ENCODE measurements around the gene TRRAP.

The TRRAP gene

DNA sequence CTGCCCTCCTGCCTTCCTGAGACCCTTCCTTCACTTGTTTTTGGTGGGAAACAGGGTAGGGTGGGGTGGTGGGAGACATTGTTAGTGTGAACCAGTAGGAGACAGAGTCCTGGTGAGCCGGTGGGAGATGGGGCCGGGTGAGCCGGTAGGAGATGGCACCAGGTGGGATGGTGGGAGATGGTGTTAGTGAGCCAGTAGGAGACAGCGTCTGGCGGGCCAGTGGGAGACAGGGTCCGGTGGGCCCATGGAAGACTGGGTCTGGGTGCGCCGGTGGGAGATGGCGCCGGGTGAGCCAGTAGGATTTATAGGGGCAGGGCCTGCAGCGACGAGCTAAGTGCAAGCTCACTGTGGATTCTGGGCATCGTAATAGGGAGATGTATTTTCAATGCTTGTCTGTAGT is 116.8 kb downstream of the TRRAP start:
- ChIA-PET CTCF (no interaction called here), POLR2A (no interaction called here)
- no peak overlapping the region for H3K4me3 ChIP-seq (ENCODE audit: control insufficient read depth in 1 of 7, extremely low read depth in 1 of 7, insufficient read depth in 4 of 7, low read depth in 2 of 7, low read length in 6 of 7)
- H3K27ac ChIP-seq (ENCODE audit: insufficient read depth in 1 of 2, low read depth in 1 of 2, low read length in 2 of 2, poor library complexity in 1 of 2, severe bottlenecking in 2 of 2), result no peak overlapping the region
- H3K27me3 ChIP-seq (replicated peaks in 2 of 5; ENCODE audit: control insufficient read depth in 4 of 5, insufficient read depth in 5 of 5, low read length in 4 of 5), result no peaks in the 10 kb centered on the region
- WGBS (ENCODE audit: insufficient coverage), result 99% methylated on average over 12 of the region's 13 CpGs
- peaks cover 26 to 95% (median 73%) of the 10 kb centered on the region in 4 experiments for H3K36me3 ChIP-seq (ENCODE audit: control insufficient read depth in 4 of 4, insufficient read depth in 4 of 4, low read length in 3 of 4)
- no peak for DNase-seq
- no peaks in the 10 kb centered on the region for H3K4me1 ChIP-seq (ENCODE audit: control extremely low read depth in 1 of 4, control insufficient read depth in 4 of 4, insufficient read depth in 4 of 4, low read length in 3 of 4)
- no peaks in the 10 kb centered on the region for H3K9me3 ChIP-seq (ENCODE audit: control extremely low read depth in 1 of 5, control insufficient read depth in 4 of 5, insufficient read depth in 2 of 5, low read depth in 1 of 5, low read length in 4 of 5)

DNA sequence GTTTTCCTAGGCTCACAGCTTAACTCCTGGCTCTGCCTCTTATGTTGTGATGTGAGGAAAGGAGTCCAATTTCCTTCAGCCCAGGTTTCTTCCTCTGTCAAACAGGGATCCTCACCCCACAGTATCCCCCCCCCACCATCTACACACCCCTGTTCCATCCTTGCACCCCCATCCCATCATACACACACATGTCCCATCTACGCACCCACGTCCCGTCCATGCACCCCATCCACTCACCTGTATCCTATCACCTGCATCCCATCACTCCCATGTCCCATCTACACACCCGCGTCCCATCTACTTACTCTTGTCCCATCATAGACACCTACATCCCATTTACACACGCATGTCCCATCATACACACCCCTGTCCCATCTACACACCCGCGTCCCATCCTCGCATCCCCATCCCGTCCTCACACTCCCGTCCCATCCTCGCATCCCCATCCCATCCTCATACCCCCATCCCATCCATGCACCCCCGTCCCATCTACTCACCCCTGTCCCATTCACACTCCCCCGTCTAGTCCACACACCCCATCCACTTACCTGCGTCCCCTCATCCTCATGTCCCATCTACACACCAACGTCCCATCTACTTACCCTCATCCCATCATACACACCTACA is 117.3 kb downstream of the TRRAP start:
- ChIA-PET CTCF (no interaction called here), POLR2A (no interaction called here)
- WGBS (ENCODE audit: insufficient coverage), result 95% methylated on average over 13 of the region's 16 CpGs
- Histone ChIP-seq H3K9me3 (ENCODE audit: control extremely low read depth in 1 of 5, control insufficient read depth in 4 of 5, insufficient read depth in 2 of 5, low read depth in 1 of 5, low read length in 4 of 5) (no peaks in the 10 kb centered on the region), H3K27ac (ENCODE audit: insufficient read depth in 1 of 2, low read depth in 1 of 2, low read length in 2 of 2, poor library complexity in 1 of 2, severe bottlenecking in 2 of 2) (no peak overlapping the region), H3K4me3 (ENCODE audit: control insufficient read depth in 1 of 7, extremely low read depth in 1 of 7, insufficient read depth in 4 of 7, low read depth in 2 of 7, low read length in 6 of 7) (no peak overlapping the region), H3K4me1 (ENCODE audit: control extremely low read depth in 1 of 4, control insufficient read depth in 4 of 4, insufficient read depth in 4 of 4, low read length in 3 of 4) (no peaks in the 10 kb centered on the region), H3K36me3 (ENCODE audit: control insufficient read depth in 4 of 4, insufficient read depth in 4 of 4, low read length in 3 of 4) (peaks cover 28 to 95% (median 75%) of the 10 kb centered on the region in 4 experiments), H3K27me3 (replicated peaks in 2 of 5; ENCODE audit: control insufficient read depth in 4 of 5, insufficient read depth in 5 of 5, low read length in 4 of 5) (no peaks in the 10 kb centered on the region)
- no peak for DNase-seq

DNA sequence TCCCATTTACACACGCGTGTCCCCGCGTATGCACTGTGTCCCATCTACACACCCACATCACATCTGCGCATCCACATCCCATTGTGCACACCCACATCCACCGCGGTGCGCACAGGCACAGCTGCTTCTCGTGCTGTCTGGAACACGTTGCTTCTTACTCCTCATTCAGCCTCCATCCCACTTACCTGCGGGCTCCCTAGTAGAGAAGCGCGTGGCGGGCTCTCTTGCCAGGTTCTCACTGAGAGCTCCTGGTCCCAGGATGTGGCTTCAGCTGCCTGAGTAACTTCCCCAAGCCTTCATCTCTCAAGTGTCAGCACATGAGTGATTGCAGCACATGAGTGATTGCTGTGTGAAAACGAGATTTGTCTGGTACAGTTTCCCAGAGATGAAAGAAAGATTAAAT is 117.8 kb downstream of the TRRAP start:
- Histone ChIP-seq H3K27me3 (replicated peaks in 2 of 5; ENCODE audit: control insufficient read depth in 4 of 5, insufficient read depth in 5 of 5, low read length in 4 of 5) (no peaks in the 10 kb centered on the region), H3K36me3 (ENCODE audit: control insufficient read depth in 4 of 4, insufficient read depth in 4 of 4, low read length in 3 of 4) (peaks cover 28 to 95% (median 75%) of the 10 kb centered on the region in 4 experiments), H3K4me1 (ENCODE audit: control extremely low read depth in 1 of 4, control insufficient read depth in 4 of 4, insufficient read depth in 4 of 4, low read length in 3 of 4) (no peaks in the 10 kb centered on the region), H3K4me3 (ENCODE audit: control insufficient read depth in 1 of 7, extremely low read depth in 1 of 7, insufficient read depth in 4 of 7, low read depth in 2 of 7, low read length in 6 of 7) (no peak overlapping the region), H3K27ac (ENCODE audit: insufficient read depth in 1 of 2, low read depth in 1 of 2, low read length in 2 of 2, poor library complexity in 1 of 2, severe bottlenecking in 2 of 2) (no peak overlapping the region), H3K9me3 (ENCODE audit: control extremely low read depth in 1 of 5, control insufficient read depth in 4 of 5, insufficient read depth in 2 of 5, low read depth in 1 of 5, low read length in 4 of 5) (no peaks in the 10 kb centered on the region)
- WGBS (ENCODE audit: insufficient coverage), result 98% methylated on average over 12 of the region's 15 CpGs
- no peak for DNase-seq
- ChIA-PET CTCF (interaction anchor here (1.1 kb wide), 1 partner anchor 325 kb away, joined by 3 read pairs; no protein-coding TSS in a partner anchor), POLR2A (interaction anchor here (0.6 kb wide), 1 partner anchor 845 kb away, joined by 3 read pairs; no protein-coding TSS in a partner anchor)

DNA sequence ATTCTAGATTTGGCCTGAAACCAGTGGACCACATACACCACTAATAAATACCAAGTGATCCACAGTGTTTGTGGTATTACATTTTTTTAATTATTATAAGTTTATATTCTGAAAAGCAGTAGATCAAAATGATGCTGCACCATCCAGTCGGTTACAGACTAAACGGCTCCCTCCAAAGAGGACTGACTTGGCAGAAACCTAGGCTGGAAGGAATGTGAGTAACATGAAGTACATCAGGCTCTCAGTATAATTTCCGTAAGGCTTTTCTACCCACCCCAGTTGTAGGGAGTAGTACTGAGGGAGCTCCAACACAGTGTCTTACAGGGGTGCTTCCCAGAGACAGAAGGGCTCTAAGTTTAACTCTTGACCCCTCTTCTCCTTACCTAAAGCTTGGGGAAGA is 119.5 kb downstream of the TRRAP start:
- ChIA-PET POLR2A (interaction anchor here (0.6 to 0.7 kb wide), 2 partner anchors 84 to 502 kb away, joined by 4 to 8 read pairs; no protein-coding TSS in a partner anchor), CTCF (interaction anchor here (0.6 kb wide), 1 partner anchor 62 kb away, joined by 4 read pairs; no protein-coding TSS in a partner anchor)
- H3K9me3 ChIP-seq (ENCODE audit: control extremely low read depth in 1 of 5, control insufficient read depth in 4 of 5, insufficient read depth in 2 of 5, low read depth in 1 of 5, low read length in 4 of 5), result no peaks in the 10 kb centered on the region
- WGBS (ENCODE audit: insufficient coverage), result 100% methylated on average over 1 of the region's 3 CpGs
- DNase-seq, result no peak
- no peaks in the 10 kb centered on the region for H3K27me3 ChIP-seq (replicated peaks in 2 of 5; ENCODE audit: control insufficient read depth in 4 of 5, insufficient read depth in 5 of 5, low read length in 4 of 5)
- H3K36me3 ChIP-seq (ENCODE audit: control insufficient read depth in 4 of 4, insufficient read depth in 4 of 4, low read length in 3 of 4), result peaks cover 17 to 93% (median 74%) of the 10 kb centered on the region in 4 experiments
- H3K27ac ChIP-seq (ENCODE audit: insufficient read depth in 1 of 2, low read depth in 1 of 2, low read length in 2 of 2, poor library complexity in 1 of 2, severe bottlenecking in 2 of 2), result no peak overlapping the region
- no peak overlapping the region for H3K4me3 ChIP-seq (ENCODE audit: control insufficient read depth in 1 of 7, extremely low read depth in 1 of 7, insufficient read depth in 4 of 7, low read depth in 2 of 7, low read length in 6 of 7)
- no peaks in the 10 kb centered on the region for H3K4me1 ChIP-seq (ENCODE audit: control extremely low read depth in 1 of 4, control insufficient read depth in 4 of 4, insufficient read depth in 4 of 4, low read length in 3 of 4)

DNA sequence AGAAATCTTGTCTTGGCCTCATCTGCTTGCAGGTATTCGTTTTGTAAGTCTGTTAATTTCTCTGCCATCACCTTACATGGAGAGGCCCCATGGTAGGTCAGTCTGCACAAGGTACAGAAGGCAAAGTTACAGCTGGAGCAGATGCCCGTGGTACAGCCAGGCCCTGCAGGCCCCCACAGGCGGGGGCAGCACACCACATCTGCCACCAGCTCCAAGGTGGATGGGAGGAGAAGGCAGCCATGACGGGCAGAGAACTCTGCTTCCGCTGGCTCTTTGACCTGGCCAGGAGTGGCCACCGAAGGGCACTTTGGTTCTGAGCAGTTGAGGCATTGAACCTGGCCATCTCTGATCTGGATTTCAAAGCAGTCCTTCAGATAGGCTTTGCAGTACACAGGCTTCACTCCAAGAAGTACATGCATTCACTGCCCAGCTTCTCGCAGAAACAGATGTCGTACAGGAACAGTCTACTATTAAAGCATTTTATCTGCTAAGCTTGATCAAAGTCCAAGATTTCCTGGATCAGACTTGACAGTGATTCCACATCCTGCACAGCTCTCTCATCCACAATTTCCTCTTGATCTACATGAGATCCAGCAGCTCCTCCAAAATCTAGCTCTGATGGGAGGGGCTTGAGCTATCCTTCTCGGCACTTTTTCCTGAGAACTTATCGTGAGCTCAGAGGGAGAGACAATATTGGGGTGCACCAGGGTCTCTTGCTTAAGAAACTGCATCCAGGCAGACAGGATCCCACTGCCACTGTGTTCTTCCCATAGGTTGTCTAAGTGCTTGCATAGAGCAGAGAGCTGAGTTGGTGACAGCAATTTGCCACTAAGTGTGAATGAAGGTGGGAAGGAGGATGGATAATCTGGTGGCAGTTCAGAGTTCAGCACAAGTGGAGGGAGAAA is 120.7 kb downstream of the TRRAP start:
- ChIA-PET POLR2A (no interaction called here), CTCF (interaction anchor here (1.1 kb wide), 1 partner anchor 8 kb away, joined by 3 read pairs; no protein-coding TSS in a partner anchor)
- no peaks in the 10 kb centered on the region for H3K4me1 ChIP-seq (ENCODE audit: control extremely low read depth in 1 of 4, control insufficient read depth in 4 of 4, insufficient read depth in 4 of 4, low read length in 3 of 4)
- H3K27ac ChIP-seq (ENCODE audit: insufficient read depth in 1 of 2, low read depth in 1 of 2, low read length in 2 of 2, poor library complexity in 1 of 2, severe bottlenecking in 2 of 2), result no peak overlapping the region
- no peaks in the 10 kb centered on the region for H3K27me3 ChIP-seq (replicated peaks in 2 of 5; ENCODE audit: control insufficient read depth in 4 of 5, insufficient read depth in 5 of 5, low read length in 4 of 5)
- DNase-seq, result no peak
- H3K36me3 ChIP-seq (ENCODE audit: control insufficient read depth in 4 of 4, insufficient read depth in 4 of 4, low read length in 3 of 4), result peaks cover 13 to 90% (median 71%) of the 10 kb centered on the region in 4 experiments
- no peaks in the 10 kb centered on the region for H3K9me3 ChIP-seq (ENCODE audit: control extremely low read depth in 1 of 5, control insufficient read depth in 4 of 5, insufficient read depth in 2 of 5, low read depth in 1 of 5, low read length in 4 of 5)
- H3K4me3 ChIP-seq (ENCODE audit: control insufficient read depth in 1 of 7, extremely low read depth in 1 of 7, insufficient read depth in 4 of 7, low read depth in 2 of 7, low read length in 6 of 7), result no peak overlapping the region
- 96% methylated on average over 9 of the region's 10 CpGs for WGBS (ENCODE audit: insufficient coverage)

DNA sequence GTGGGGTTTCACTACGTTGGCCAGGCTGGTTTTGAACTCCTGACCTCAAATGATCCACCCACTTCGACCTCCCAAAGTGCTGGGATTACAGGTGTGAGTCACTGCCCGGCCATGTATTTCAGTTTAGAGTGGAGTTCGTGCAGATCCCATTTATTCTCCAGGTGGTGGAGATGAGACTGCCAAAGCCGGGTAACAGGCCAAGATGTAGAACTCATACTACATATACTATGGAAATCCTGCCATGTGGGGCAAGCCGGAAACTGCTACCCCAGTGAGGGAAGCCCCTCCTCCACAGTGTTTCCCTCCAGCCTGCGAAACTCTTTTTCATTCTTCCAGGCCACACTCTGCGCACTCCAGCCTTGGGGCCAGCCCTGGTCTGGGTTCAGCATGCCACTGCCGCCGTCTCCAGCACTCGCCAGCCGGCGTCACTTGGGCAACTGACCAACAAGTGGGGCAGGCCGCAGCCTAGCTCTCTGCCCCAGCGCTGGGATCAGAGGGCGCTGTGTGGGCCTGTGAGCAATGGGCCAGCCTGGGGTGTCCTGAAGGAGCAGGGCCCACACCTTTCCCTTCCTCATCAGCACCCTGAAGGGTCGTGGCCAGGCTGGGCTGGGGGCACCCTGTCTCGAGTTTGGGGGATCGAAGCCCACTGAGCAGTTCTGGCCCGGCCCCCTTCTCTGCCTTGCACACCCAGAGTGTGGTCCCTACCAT is 122.0 kb downstream of the TRRAP start:
- Histone ChIP-seq H3K36me3 (ENCODE audit: control insufficient read depth in 4 of 4, insufficient read depth in 4 of 4, low read length in 3 of 4) (peaks cover 15 to 90% (median 72%) of the 10 kb centered on the region in 4 experiments), H3K4me1 (ENCODE audit: control extremely low read depth in 1 of 4, control insufficient read depth in 4 of 4, insufficient read depth in 4 of 4, low read length in 3 of 4) (no peaks in the 10 kb centered on the region), H3K9me3 (ENCODE audit: control extremely low read depth in 1 of 5, control insufficient read depth in 4 of 5, insufficient read depth in 2 of 5, low read depth in 1 of 5, low read length in 4 of 5) (no peaks in the 10 kb centered on the region), H3K27ac (ENCODE audit: insufficient read depth in 1 of 2, low read depth in 1 of 2, low read length in 2 of 2, poor library complexity in 1 of 2, severe bottlenecking in 2 of 2) (no peak overlapping the region), H3K27me3 (replicated peaks in 2 of 5; ENCODE audit: control insufficient read depth in 4 of 5, insufficient read depth in 5 of 5, low read length in 4 of 5) (no peaks in the 10 kb centered on the region), H3K4me3 (ENCODE audit: control insufficient read depth in 1 of 7, extremely low read depth in 1 of 7, insufficient read depth in 4 of 7, low read depth in 2 of 7, low read length in 6 of 7) (no peak overlapping the region)
- no peak for DNase-seq
- ChIA-PET POLR2A (no interaction called here), CTCF (no interaction called here)
- WGBS (ENCODE audit: insufficient coverage), result 96% methylated on average over 20 of the region's 20 CpGs
